ENCODE results near the gene TMOD2.

DNA sequence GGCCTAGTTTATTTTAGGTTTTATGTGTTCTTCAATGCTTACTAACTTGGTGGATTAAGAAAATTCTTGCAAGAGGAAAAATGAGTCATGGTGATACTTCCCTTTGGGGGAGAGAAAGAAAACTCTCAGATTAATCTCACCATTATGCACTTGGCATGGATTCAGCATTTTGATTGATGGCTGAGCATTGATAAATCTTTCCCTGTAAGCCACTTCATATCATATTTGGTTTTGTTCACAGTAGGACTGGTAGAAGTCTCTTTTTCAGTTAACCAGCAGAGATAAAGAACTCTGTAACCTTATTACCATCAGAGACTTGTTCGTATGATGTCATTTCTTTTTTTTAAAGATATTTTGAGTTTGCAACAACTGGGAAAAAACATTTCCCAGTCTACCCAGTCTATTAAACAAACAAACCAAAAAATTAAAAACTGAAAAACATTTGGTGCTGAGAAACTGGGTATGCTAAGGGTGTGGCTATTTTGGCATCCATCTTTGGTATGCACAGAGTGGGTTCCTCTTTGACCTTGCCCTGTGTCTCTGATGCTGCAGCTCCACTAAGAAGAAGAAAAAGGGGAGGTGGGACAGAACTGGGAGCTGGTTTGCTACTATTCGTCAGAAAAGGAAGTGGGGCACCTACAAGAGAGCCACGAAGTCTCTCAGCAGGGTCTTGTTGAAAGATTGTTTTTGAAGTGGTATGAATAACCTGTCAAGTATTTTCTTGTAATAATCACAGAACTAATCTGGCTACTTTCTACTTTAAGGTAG lies 95.2 kb downstream of the TMOD2 start:
- TF ChIP-seq POLR2A (IDR thresholded peaks at IDR 0.05) (no peak), POLR2AphosphoS5 (IDR thresholded peaks at IDR 0.05) (no peak), CTCF (IDR thresholded peaks at IDR 0.05) (no peak)
